Aorta (tissue), 5 donors: Measurements from ENCODE around the gene BCL2L12. TPM values are rescaled to one million over a fixed set of nuclear protein-coding genes. Genes with fewer than 3 reads are reported as not detected.
A peak's percentile ranks its signal among the peaks of the same experiment; 100 is the strongest.

Experiments used
- ATAC-seq: fragments of 200-7000 bp; cut with Tn5 transposase; one replicate; pipeline ENCODE4 v1.9.1; 2022; ENCODE audit warnings: moderate library complexity; ENCODE audit not compliant: low FRiP score
- DNase-seq, 2 donors: peaks; one replicate each; pipeline ENCODE4 v3.0.0-alpha.2; 2020
- H3K27ac ChIP-seq, 2 donors: one replicate each; pipeline ENCODE4 v1.5.1; 2013; ENCODE audit warnings: low read length in 2 of 2, mild to moderate bottlenecking in 2 of 2, moderate library complexity in 2 of 2, control low read depth in 1 of 2, inconsistent platforms in 1 of 2, low read depth in 1 of 2
- H3K27me3 ChIP-seq, 2 donors: one replicate each; pipeline ENCODE4 v1.6.1; 2013; ENCODE audit warnings: control low read depth in 1 of 2, low read length in 1 of 2, mild to moderate bottlenecking in 1 of 2, moderate library complexity in 1 of 2; ENCODE audit not compliant: insufficient read depth in 2 of 2, control insufficient read depth in 1 of 2
- H3K36me3 ChIP-seq, 2 donors: one replicate each; pipeline ENCODE4 v1.6.1; 2013; ENCODE audit warnings: control low read depth in 1 of 2, low read length in 1 of 2, mild to moderate bottlenecking in 1 of 2; ENCODE audit not compliant: insufficient read depth in 2 of 2, control insufficient read depth in 1 of 2
- H3K4me1 ChIP-seq, 2 donors: one replicate each; pipeline ENCODE4 v1.6.1; 2013; ENCODE audit warnings: low read length in 2 of 2, control low read depth in 1 of 2, mild to moderate bottlenecking in 1 of 2, moderate library complexity in 1 of 2; ENCODE audit not compliant: insufficient read depth in 2 of 2, control insufficient read depth in 1 of 2
- H3K4me3 ChIP-seq, 2 donors: one replicate each; pipeline ENCODE4 v1.5.1; 2013; ENCODE audit warnings: low read length in 2 of 2, control low read depth in 1 of 2, mild to moderate bottlenecking in 1 of 2
- H3K9me3 ChIP-seq: one replicate; pipeline ENCODE4 v1.6.1; 2013; ENCODE audit warnings: mild to moderate bottlenecking, low read length; ENCODE audit not compliant: control insufficient read depth
- WGBS, 2 donors: extraction: QIAGEN DNeasy Blood & Tissue Kit; methylation state at CpG; one replicate each; pipeline ENCODE4 v1.1.7; 2013; 5-methylcytosine and 5-hydroxymethylcytosine counted together
- intact Hi-C, 2 donors: fragments of 100-400 bp; cut with DNase I; formaldehyde crosslinking; loops; one replicate each; pipeline versions ENCODE4 v1.14.2 to v1.15.0; 2022
- polyA plus RNA-seq, 2 donors: library from polyadenylated mRNA; stranded (reverse); fragments of 200-250 nt; gene quantifications; one replicate each; pipeline ENCODE4 v1.2.3, GENCODE V29; 2013
- total RNA-seq, 2 donors: library from RNA; stranded (reverse); fragmentation: NEBNext Ultra II Directional; extraction: Animal tissue kit (Norgen Biotek cat#: 25700); gene quantifications; one replicate each; pipeline ENCODE4 v1.2.1, GENCODE V29; 2021
- donor health status: healthy with polysubstance abuse.
- donor health status: Bipolar disorder and iron deficiency.
- donor health status: DM: no; HTN: no; CAD: no.
- donor health status: DM: no; HTN: no; CAD: no.
- donor health status: DM: yes; HTN: yes; CAD: no.

BCL2L12 gene
- total and polyA plus RNA-seq, 4 donors: 5.8 to 16.4 (median 12.0) TPM

- 77 to 81% methylated on average over 23 of the region's 23 CpGs for WGBS, 2 donors
- DNase-seq: no peak
- intact Hi-C loops: loop anchor here in 1 of 2 donors (10.0 kb wide), 1 partner anchor 69 kb away; no protein-coding TSS in a partner anchor
- ATAC-seq: no peak
- H3K9me3 ChIP-seq: no peaks in the 10 kb centered on the region
- H3K4me1 ChIP-seq: no peaks in the 10 kb centered on the region
- H3K36me3 ChIP-seq: peaks cover 0 to 10% of the 10 kb centered on the region in 2 donors
- H3K27me3 ChIP-seq: no peaks in the 10 kb centered on the region
- H3K4me3 ChIP-seq: no peak overlapping the region
- no peak overlapping the region for H3K27ac ChIP-seq
These were observed 20.2 kb downstream of the BCL2L12 start for GRCh38 chr19:49685845-49686332.

- DNase-seq: no peak
- no peak overlapping the region for H3K27ac ChIP-seq
- no peak overlapping the region for H3K4me3 ChIP-seq
- no peaks in the 10 kb centered on the region for H3K9me3 ChIP-seq
- H3K4me1 ChIP-seq: no peaks in the 10 kb centered on the region
- H3K27me3 ChIP-seq: no peaks in the 10 kb centered on the region
- peaks cover 0 to 10% of the 10 kb centered on the region in 2 donors for H3K36me3 ChIP-seq
- 81 to 83% methylated on average over 19 to 27 of the region's 27 CpGs for WGBS, 2 donors
- intact Hi-C loops: loop anchor here in 1 of 2 donors (10.0 kb wide), 1 partner anchor 68 kb away; no protein-coding TSS in a partner anchor
- no peak for ATAC-seq
These were observed 20.9 kb downstream of the BCL2L12 start for GRCh38 chr19:49686503-49687088.

- Histone ChIP-seq H3K4me1 (no peaks in the 10 kb centered on the region), H3K27ac (no peak overlapping the region), H3K4me3 (no peak overlapping the region), H3K27me3 (no peaks in the 10 kb centered on the region), H3K36me3 (peaks cover 0 to 8% of the 10 kb centered on the region in 2 donors), H3K9me3 (no peaks in the 10 kb centered on the region)
- DNase-seq (no peak), ATAC-seq (no peak)
- intact Hi-C loops: loop anchor here in 1 of 2 donors (10.0 kb wide), 1 partner anchor 68 kb away; no protein-coding TSS in a partner anchor
- WGBS, 2 donors: 71 to 75% methylated on average over 12 of the region's 12 CpGs
These were observed 21.4 kb downstream of the BCL2L12 start for GRCh38 chr19:49687150-49687549.

GRCh38 chr19:49687566-49688316, 22.0 kb downstream of the BCL2L12 start:
- no peak overlapping the region for H3K4me3 ChIP-seq
- no peaks in the 10 kb centered on the region for H3K9me3 ChIP-seq
- ATAC-seq (no peak), DNase-seq (no peak)
- whole genome bisulfite sequencing, 2 donors: 78 to 81% methylated on average over 25 to 26 of the region's 26 CpGs
- H3K4me1 ChIP-seq: no peaks in the 10 kb centered on the region
- H3K36me3 ChIP-seq: peaks cover 0 to 8% of the 10 kb centered on the region in 2 donors
- no peaks in the 10 kb centered on the region for H3K27me3 ChIP-seq
- intact Hi-C loops: loop anchor here in 1 of 2 donors (10.0 kb wide), 1 partner anchor 67 kb away; no protein-coding TSS in a partner anchor
- H3K27ac ChIP-seq: no peak overlapping the region

GRCh38 chr19:49688531-49689132, 22.9 kb downstream of the BCL2L12 start:
- intact Hi-C loops: loop anchor here in 1 of 2 donors (10.0 kb wide), 1 partner anchor 66 kb away; no protein-coding TSS in a partner anchor
- no peaks in the 10 kb centered on the region for H3K4me1 ChIP-seq
- DNase-seq (no peak), ATAC-seq (no peak)
- no peak overlapping the region for H3K27ac ChIP-seq
- H3K27me3 ChIP-seq: no peaks in the 10 kb centered on the region
- H3K9me3 ChIP-seq: no peaks in the 10 kb centered on the region
- WGBS, 2 donors: 79 to 82% methylated on average over 9 to 12 of the region's 12 CpGs
- peaks cover 0 to 8% of the 10 kb centered on the region in 2 donors for H3K36me3 ChIP-seq
- no peak overlapping the region for H3K4me3 ChIP-seq

GRCh38 chr19:49689133-49690078, 23.7 kb downstream of the BCL2L12 start, which contains the start of gene ADM5:
Gene ADM5, plus strand, starts transcription at chr19:49689594. Its CDS starts 244 bp downstream, at chr19:49689838.
- 30 to 33% methylated on average over 52 to 54 of the region's 54 CpGs for WGBS, 2 donors
- Histone ChIP-seq H3K36me3 (peaks cover 0 to 8% of the 10 kb centered on the region in 2 donors), H3K4me1 (no peaks in the 10 kb centered on the region), H3K27me3 (no peaks in the 10 kb centered on the region), H3K4me3 (peak within 1 kb of the TSS; percentile 3 to 8), H3K9me3 (no peaks in the 10 kb centered on the region), H3K27ac (no peak within 1 kb of the TSS)
- peak; percentile 30 for ATAC-seq
- DNase-seq: peak in 1 of 2 donors; percentile 82
- intact Hi-C loops: loop anchor here in 1 of 2 donors (10.0 kb wide), 1 partner anchor 65 kb away; no protein-coding TSS in a partner anchor

- peaks cover 0 to 6% of the 10 kb centered on the region in 2 donors for H3K36me3 ChIP-seq
- no peaks in the 10 kb centered on the region for H3K27me3 ChIP-seq
- DNase-seq (no peak), ATAC-seq (peak; percentile 7)
- H3K9me3 ChIP-seq: no peaks in the 10 kb centered on the region
- intact Hi-C loops: no loop called here
- no peaks in the 10 kb centered on the region for H3K4me1 ChIP-seq
- WGBS, 2 donors: 4 to 5% methylated on average over 39 of the region's 39 CpGs
- H3K27ac ChIP-seq: no peak overlapping the region
- H3K4me3 ChIP-seq: peak overlapping the region; percentile 3 to 8
These were observed 24.4 kb downstream of the BCL2L12 start for GRCh38 chr19:49690079-49690655.
